Measurements from ENCODE around the gene PM20D2.
"Not testable (repeated sequence)": the region's sequence is repeated elsewhere in the genome, so short reads cannot be mapped to it uniquely, and the experiment has no call there.

Gene PM20D2

DNA sequence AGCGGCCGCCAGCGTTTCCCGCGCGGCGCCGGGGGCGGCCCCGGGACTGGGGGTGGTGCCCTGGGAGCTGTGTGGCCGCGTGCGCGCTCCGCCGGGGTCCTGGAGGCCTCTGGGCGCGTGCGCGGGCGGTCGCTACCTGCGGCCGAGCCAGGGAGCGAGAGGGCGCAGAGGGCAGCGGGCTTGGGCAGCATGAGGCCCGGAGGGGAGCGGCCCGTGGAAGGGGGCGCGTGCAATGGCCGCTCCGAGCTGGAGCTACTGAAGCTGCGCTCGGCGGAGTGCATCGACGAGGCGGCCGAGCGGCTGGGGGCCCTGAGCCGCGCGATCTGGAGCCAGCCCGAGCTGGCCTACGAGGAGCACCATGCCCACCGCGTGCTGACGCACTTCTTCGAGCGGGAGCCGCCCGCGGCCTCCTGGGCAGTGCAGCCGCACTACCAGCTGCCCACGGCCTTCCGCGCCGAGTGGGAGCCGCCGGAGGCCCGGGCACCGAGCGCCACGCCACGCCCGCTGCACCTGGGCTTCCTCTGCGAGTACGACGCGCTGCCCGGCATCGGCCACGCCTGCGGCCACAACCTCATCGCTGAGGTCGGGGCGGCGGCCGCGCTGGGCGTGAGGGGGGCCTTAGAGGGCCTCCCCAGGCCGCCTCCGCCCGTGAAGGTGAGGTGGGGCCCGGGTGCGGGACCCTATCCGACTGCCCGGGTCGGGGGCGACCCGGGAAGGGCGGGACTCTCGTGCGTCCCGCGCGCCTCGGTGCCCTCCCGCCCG lies at the start of gene PM20D2:
Gene PM20D2, plus strand, starts transcription at position 100 of the 762 bp plus-strand sequence. Its CDS starts 90 bp downstream, at position 190.
- ATAC-seq: peak; percentile 76 to 78

GRCh38 chr6:89098461-89098860 lies 47.4 kb upstream of the PM20D2 start:
- ATAC-seq: no peak

- ATAC-seq: no peak
Measured at GRCh38 chr6:89100114-89100513, 45.7 kb upstream of the PM20D2 start.

- ATAC-seq: no peak
Measured at GRCh38 chr6:89110284-89110683, 35.6 kb upstream of the PM20D2 start.

GRCh38 chr6:89111933-89112332 lies 33.9 kb upstream of the PM20D2 start:
- ATAC-seq: no peak

DNA sequence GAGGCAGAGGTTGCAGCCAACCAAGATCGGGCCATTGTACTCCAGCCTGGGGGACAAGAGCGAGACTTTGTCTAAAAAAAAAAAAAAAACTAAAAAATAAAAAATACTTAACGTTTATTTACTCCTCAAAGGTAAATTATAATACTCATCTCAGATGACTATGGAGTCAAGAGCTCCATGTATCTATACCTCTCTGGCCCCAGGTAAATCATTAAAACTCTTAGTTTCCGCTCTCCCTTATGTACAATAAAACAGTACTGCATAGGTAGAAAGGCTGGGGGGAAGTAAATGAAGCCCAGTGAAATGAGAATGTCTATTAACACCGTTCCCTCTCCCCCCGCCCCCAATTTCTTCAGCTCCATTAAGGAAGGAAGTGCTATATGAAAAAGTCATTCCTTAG lies 29.2 kb upstream of the PM20D2 start:
- ATAC-seq: no peak

GRCh38 chr6:89117211-89118108 lies 28.4 kb upstream of the PM20D2 start, which contains the start of gene SRSF12:
SRSF12 (minus strand) TSS chr6:89118071; CDS start chr6:89117887, 184 bp downstream.
- ATAC-seq: peak; percentile 75 to 81

DNA sequence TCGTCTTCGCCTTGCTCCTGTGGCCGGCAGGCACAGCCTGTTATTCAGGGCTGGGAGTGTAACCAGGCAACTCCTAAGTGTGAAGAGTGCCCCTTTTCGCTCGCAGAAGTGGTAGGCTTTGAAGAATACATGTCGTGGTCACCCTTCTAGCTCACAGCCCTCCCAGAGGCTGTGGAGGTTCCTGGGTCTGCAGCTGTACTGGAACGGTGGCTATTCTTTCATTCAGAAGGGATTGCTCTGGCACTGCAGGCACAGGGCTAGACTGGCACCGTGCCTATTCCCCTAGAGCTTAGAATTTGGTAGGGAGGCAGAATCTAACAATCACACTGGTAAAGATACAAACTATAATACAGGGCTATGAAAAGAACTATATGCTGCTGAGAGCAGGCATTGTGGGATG lies 26.9 kb upstream of the PM20D2 start:
- ATAC-seq: no peak

- ATAC-seq: no peak
Measured at GRCh38 chr6:89120371-89120770, 25.5 kb upstream of the PM20D2 start.

DNA sequence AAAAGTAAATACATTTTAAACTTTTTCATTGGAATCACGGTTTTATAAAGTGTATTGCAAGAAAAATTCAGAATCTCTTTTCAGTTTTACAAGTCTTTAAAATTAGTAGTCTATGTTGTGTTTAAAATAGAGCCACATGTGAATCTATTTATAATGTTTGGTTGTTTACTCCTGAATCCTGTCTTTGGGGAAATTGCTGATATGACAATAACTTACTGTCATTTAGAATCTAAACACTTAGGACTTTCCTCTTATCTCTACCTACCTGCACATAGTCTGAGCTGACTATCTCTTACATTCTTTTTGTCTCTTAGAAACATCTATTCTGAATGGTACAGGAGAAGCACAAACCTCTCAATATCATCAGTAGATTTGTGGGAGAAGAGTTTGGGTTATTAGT lies 23.9 kb upstream of the PM20D2 start:
- ATAC-seq: no peak

- no peak for ATAC-seq
Measured at GRCh38 chr6:89122625-89123024, 23.2 kb upstream of the PM20D2 start.

DNA sequence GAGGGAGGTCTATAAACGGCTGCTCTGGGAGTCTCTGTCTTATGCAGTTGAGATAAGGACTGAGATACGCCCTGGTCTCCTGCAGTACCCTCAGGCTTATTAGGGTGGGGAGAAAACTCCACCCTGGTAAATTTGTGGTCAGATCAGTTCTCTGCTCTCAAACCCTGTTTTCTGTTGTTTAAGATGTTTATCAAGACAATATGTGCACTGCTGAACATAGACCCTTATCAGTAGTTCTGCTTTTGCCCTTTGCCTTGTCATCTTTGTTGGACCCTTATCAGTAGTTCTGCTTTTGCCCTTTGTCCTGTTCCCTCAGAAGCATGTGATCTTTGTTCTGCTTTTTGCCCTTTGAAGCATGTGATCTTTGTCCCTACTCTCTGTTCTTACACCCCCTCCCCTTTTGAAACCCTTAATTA lies 17.6 kb upstream of the PM20D2 start:
- ATAC-seq: not testable (repeated sequence)

DNA sequence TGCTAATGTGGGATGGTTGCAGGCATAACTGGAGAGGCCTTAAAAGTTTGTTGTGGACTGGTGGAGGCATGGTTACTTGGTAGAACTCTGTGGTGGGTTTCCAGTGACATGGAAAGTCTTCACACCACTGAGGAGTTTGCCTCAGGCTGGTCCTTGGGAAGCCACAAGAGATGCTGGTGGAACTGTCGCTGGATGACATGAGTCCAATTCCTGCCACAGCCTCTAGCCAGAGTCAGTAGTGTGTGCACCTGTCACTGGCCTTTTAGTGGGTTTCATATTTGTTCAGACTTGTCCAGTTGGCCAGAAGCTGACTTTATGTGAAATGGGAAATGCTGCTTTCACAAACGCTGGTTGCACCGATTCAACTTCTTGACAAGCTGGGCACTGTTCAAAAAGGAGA lies 14.3 kb upstream of the PM20D2 start:
- ATAC-seq: no peak

- ATAC-seq: no peak
Measured at GRCh38 chr6:89132057-89132456, 13.8 kb upstream of the PM20D2 start.

GRCh38 chr6:89133981-89134380 lies 11.9 kb upstream of the PM20D2 start:
- ATAC-seq: no peak

GRCh38 chr6:89134723-89135122 lies 11.1 kb upstream of the PM20D2 start:
- ATAC-seq: no peak

DNA sequence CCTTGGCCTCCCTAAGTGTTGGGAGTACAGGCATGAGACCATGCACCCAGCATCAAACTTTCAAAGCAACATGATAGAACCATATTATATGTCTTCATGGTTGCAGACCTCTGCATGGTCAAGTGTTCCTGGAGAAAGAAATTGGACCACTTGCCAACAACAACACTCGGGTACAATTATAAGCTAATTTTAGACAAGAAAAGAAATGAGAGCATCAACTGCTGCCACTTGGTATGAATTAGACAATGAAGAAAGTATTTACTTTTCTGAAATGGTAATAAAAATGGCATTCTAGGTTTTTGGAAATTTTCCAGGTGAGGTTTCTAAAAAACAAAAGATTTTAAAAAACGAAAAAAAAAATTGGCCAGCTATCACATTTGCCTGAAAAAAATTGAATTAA lies 7.7 kb upstream of the PM20D2 start:
- ATAC-seq: no peak

- no peak for ATAC-seq
Measured at GRCh38 chr6:89139509-89140346, 6.1 kb upstream of the PM20D2 start.

DNA sequence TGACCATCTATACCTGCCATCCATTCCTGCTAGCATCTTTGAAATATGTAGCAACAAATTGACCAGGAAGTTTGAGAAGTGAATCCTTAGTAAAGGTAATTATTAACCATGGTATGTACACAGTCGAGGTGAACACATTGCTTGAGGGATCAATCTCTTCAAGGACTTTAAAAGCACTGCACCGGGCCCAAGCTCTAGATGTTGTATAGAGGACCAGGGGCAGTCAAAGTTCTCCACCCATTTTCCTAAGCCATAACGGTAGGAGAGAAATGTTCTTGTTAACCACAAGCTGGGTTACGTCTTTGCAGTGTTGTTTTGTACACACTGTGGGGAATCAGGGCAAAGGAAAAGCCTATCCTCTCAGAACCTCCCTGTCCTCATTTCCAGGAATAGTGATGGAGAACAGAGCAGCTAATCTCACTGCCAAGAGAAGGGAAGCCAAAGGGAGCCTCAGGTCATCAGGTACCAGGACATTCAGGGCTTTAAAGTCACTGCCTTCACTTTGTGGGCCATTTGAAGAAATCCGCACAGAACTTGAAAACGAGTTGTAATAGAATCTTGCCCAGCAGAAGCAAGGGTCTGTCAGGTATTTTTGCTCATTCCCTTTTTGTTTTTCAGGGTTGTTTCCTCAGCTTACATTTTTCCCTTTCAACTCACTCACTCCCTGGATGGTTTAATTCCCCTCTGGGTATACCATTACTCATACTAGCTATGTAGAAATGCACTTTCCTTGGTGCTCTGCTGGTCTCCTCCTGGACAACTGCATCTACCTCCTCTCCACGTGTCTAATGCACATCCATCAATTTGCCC lies 5.3 kb upstream of the PM20D2 start:
- ATAC-seq: no peak

GRCh38 chr6:89144354-89144906 lies 1.4 kb upstream of the PM20D2 start:
- ATAC-seq: no peak
